ENCODE measurements around the gene MED12L. TPM values are rescaled to one million over a fixed set of nuclear protein-coding genes. Genes with fewer than 3 reads are reported as not detected.

MED12L gene
- total RNA-seq, 1 experiment from 2014 or later, result 14.9 TPM

- Histone ChIP-seq H2BK5ac (ENCODE audit: insufficient read length, low read length) (no peak overlapping the region), H2BK20ac (ENCODE audit: low read depth, low read length, poor library complexity, severe bottlenecking) (no peak overlapping the region), H4K8ac (replicated peaks; ENCODE audit: insufficient read length, low read depth, low read length) (no peak overlapping the region), H3K27ac (ENCODE audit: insufficient read length, low read depth, low read length) (no peak overlapping the region), H3K4me2 (ENCODE audit: insufficient read depth, insufficient read length, low read length) (no peak overlapping the region), H4K91ac (ENCODE audit: insufficient read length, low read depth, low read length) (no peak overlapping the region), H3K27me3 (ENCODE audit: insufficient read depth, low read length) (no peaks in the 10 kb centered on the region), H2BK12ac (ENCODE audit: insufficient read length, low read depth, low read length) (no peak overlapping the region), H3K23ac (ENCODE audit: insufficient read length, low read depth, low read length) (no peak overlapping the region), H3K79me1 (ENCODE audit: insufficient read depth, low read depth, low read length, poor library complexity, severe bottlenecking) (no peaks in the 10 kb centered on the region), H3K4me1 (ENCODE audit: insufficient read depth, low read length) (peaks cover 10% of the 10 kb centered on the region; the same call in 1 of the 2 replicates), H3K9ac (ENCODE audit: extremely low read depth, insufficient read length, low read length) (no peak overlapping the region), H3T11ph (ENCODE audit: low read length) (no peak overlapping the region), H4K20me1 (ENCODE audit: control insufficient read depth, insufficient read depth, insufficient read length) (no peaks in the 10 kb centered on the region), H3K79me2 (ENCODE audit: insufficient read depth, low read length) (no peaks in the 10 kb centered on the region), H3K23me2 (ENCODE audit: insufficient read length, low read depth, low read length, poor library complexity, severe bottlenecking) (no peaks in the 10 kb centered on the region), H2BK120ac (ENCODE audit: low read depth, low read length, poor library complexity, severe bottlenecking) (no peak overlapping the region), H3K4ac (ENCODE audit: low read depth, low read length) (no peak overlapping the region), H2BK15ac (ENCODE audit: low read depth, low read length) (no peak overlapping the region), H4K5ac (ENCODE audit: insufficient read length, low read depth, low read length) (no peak overlapping the region), H3K18ac (ENCODE audit: insufficient read length, low read depth, low read length) (no peak overlapping the region), H2AFZ (ENCODE audit: low read length) (no peak overlapping the region), H3K9me3 (ENCODE audit: control insufficient read depth, low read depth, low read length) (no peaks in the 10 kb centered on the region), H3K14ac (ENCODE audit: insufficient read depth, low read length) (no peak overlapping the region), H2AK5ac (ENCODE audit: insufficient read length, low read length) (no peak overlapping the region), H3K56ac (ENCODE audit: insufficient read length, low read depth, low read length) (no peak overlapping the region)
- Mint-ChIP-seq H3K4me3 (no peak overlapping the region), H3K27me3 (ENCODE audit: low read depth) (no peaks in the 10 kb centered on the region), H3K9me3 (peaks cover 1 to 7% of the 10 kb centered on the region in 2 experiments; a peak in 3 of 5 replicates), H3K27ac (no peak overlapping the region), H3K36me3 (ENCODE audit: insufficient read depth in 1 of 3, low read depth in 3 of 3) (peaks cover 9 to 19% (median 10%) of the 10 kb centered on the region in 3 experiments), H3K4me1 (peaks cover 7 to 9% of the 10 kb centered on the region in 2 experiments; a peak in 3 of 4 replicates)
- no peak for DNase-seq
- no CpG with 5 or more reads among the region's 5 CpGs for WGBS (ENCODE audit: extremely low coverage, insufficient read length, low lambda C conversion rate)
- TF ChIP-seq, protein P1, sequence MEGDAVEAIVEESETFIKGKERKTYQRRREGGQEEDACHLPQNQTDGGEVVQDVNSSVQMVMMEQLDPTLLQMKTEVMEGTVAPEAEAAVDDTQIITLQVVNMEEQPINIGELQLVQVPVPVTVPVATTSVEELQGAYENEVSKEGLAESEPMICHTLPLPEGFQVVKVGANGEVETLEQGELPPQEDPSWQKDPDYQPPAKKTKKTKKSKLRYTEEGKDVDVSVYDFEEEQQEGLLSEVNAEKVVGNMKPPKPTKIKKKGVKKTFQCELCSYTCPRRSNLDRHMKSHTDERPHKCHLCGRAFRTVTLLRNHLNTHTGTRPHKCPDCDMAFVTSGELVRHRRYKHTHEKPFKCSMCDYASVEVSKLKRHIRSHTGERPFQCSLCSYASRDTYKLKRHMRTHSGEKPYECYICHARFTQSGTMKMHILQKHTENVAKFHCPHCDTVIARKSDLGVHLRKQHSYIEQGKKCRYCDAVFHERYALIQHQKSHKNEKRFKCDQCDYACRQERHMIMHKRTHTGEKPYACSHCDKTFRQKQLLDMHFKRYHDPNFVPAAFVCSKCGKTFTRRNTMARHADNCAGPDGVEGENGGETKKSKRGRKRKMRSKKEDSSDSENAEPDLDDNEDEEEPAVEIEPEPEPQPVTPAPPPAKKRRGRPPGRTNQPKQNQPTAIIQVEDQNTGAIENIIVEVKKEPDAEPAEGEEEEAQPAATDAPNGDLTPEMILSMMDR (conservative IDR thresholded peaks at IDR 0.05), result no peak
Observed at GRCh38 chr3:151142929-151143328, 57.5 kb downstream of the MED12L start.

Measured in H9 (cell line).